Endothelial cell of umbilical vein (primary cell): ENCODE data around the gene OR5K2. TPM values are rescaled to one million over a fixed set of nuclear protein-coding genes. Genes with fewer than 3 reads are reported as not detected.

Source experiments
- BruUV-seq: library from RNA; stranded (reverse); fragments of 400-500 nt; replicated peaks from 2 replicates; lab custom pipeline; 2021; lab: Mats Ljungman, UMichigan
- CTCF ChIA-PET: fragments of 300-600, 350-600 bp; sonication (Branson Sonifier 250); formaldehyde crosslinking; loops from one replicate; lab custom pipeline; 2021; ENCODE audit warnings: antibody characterized with exemption, inconsistent platforms; lab: Charles Lee
- POLR2A ChIA-PET: fragments of 300-600, 350-600 bp; sonication (Branson Sonifier 250); formaldehyde crosslinking; loops from one replicate; lab custom pipeline; 2021; ENCODE audit warnings: antibody characterized with exemption, inconsistent platforms; lab: Charles Lee
- DNase-seq: peaks from one replicate; pipeline ENCODE4 v3.0.0-alpha.2; 2011; ENCODE audit warnings: low read depth, low spot score
- FAIRE-seq: peaks from 2 replicates; lab custom pipeline; 2011; peaks lifted over from hg19 to GRCh38; lab: Jason Lieb, UNC
- H2AFZ ChIP-seq: 2 replicates; pipeline ENCODE4 v1.6.0; 2012; ENCODE audit warnings: low read depth, low read length, control low read depth, inconsistent platforms
- H3K27ac ChIP-seq: 2 replicates; pipeline ENCODE4 v1.5.1; 2011; ENCODE audit warnings: low read depth, mild to moderate bottlenecking, control low read depth, low read length, moderate library complexity; ENCODE audit not compliant: insufficient read depth
- H3K27me3 ChIP-seq, 2 experiments: 2 replicates each; pipeline versions ENCODE4 v1.6.0 to v1.6.1; 2011; ENCODE audit warnings: low read length in 2 of 2, mixed read lengths in 1 of 2; ENCODE audit not compliant: control insufficient read depth in 2 of 2, insufficient read depth in 2 of 2
- H3K36me3 ChIP-seq, 2 experiments: 2 replicates in 1 of 2; 3 replicates in 1 of 2; pipeline ENCODE4 v1.5.1; 2011; ENCODE audit warnings: low read length in 2 of 2, mild to moderate bottlenecking in 1 of 2, moderate library complexity in 1 of 2; ENCODE audit not compliant: control insufficient read depth in 2 of 2, insufficient read depth in 2 of 2; ENCODE audit errors: extremely low read depth in 1 of 2
- H3K4me1 ChIP-seq: 3 replicates; pipeline ENCODE4 v1.5.1; 2011; ENCODE audit warnings: mild to moderate bottlenecking, low read length; ENCODE audit not compliant: control insufficient read depth, insufficient read depth; ENCODE audit errors: extremely low read depth
- H3K4me2 ChIP-seq: 2 replicates; pipeline ENCODE4 v1.6.1; 2011; ENCODE audit warnings: low read length, control low read depth, mixed read lengths; ENCODE audit not compliant: insufficient read depth
- H3K4me3 ChIP-seq, 3 experiments: fragments of 200-600 bp in 1 of 3; sonication (generic), shearing (Covaris generic) in 1 of 3; replicated peaks in 1 of 3; 2 replicates each; pipeline ENCODE4 v1.5.1; 2011 to 2016; ENCODE audit warnings: control low read depth in 3 of 3, low read length in 3 of 3, mild to moderate bottlenecking in 2 of 3, inconsistent platforms in 1 of 3, low read depth in 1 of 3, moderate library complexity in 1 of 3; ENCODE audit not compliant: insufficient read depth in 1 of 3
- H3K79me2 ChIP-seq: 2 replicates; pipeline ENCODE4 v1.6.0; 2012; ENCODE audit warnings: low read length, inconsistent platforms; ENCODE audit not compliant: control insufficient read depth, insufficient read depth
- H3K9ac ChIP-seq: replicated peaks from 2 replicates; pipeline ENCODE3; 2011; ENCODE audit warnings: low read length, control low read depth; ENCODE audit not compliant: insufficient read depth; ENCODE audit errors: extremely low read depth
- H3K9me1 ChIP-seq: replicated peaks from 3 replicates; pipeline ENCODE4 v1.6.0; 2011; ENCODE audit warnings: mild to moderate bottlenecking, low read length; ENCODE audit not compliant: control insufficient read depth, insufficient read depth; ENCODE audit errors: extremely low read depth
- H3K9me3 ChIP-seq: replicated peaks from 2 replicates; pipeline ENCODE4 v1.5.1; 2012; ENCODE audit warnings: low read length, inconsistent platforms; ENCODE audit not compliant: control insufficient read depth, insufficient read depth
- H4K20me1 ChIP-seq: replicated peaks from 2 replicates; pipeline ENCODE3; 2011; ENCODE audit warnings: mild to moderate bottlenecking, low read length; ENCODE audit not compliant: control insufficient read depth, insufficient read depth; ENCODE audit errors: extremely low read depth
- EZH2 ChIP-seq: IDR thresholded peaks from 2 replicates; pipeline ENCODE4 v1.6.1; 2012; ENCODE audit warnings: borderline replicate concordance, low read depth, mild to moderate bottlenecking, moderate library complexity, low read length, inconsistent platforms; ENCODE audit not compliant: severe bottlenecking
- FOS ChIP-seq: IDR thresholded peaks from 2 replicates; pipeline ENCODE4 v1.6.1; 2011; ENCODE audit warnings: mild to moderate bottlenecking, low read length, moderate library complexity, borderline replicate concordance; ENCODE audit not compliant: insufficient read depth
- GATA2 ChIP-seq: IDR thresholded peaks from 2 replicates; pipeline ENCODE4 v1.7.0; 2011; ENCODE audit warnings: low read depth, mild to moderate bottlenecking, moderate library complexity, mixed read lengths, low read length; ENCODE audit not compliant: insufficient read length, insufficient read depth
- JUN ChIP-seq: IDR thresholded peaks from 2 replicates; pipeline ENCODE4 v1.6.1; 2011; ENCODE audit warnings: borderline replicate concordance, low read depth; ENCODE audit not compliant: insufficient read length, insufficient read depth
- MAX ChIP-seq: IDR thresholded peaks from 2 replicates; pipeline ENCODE4 v1.6.1; 2011; ENCODE audit not compliant: insufficient read depth, insufficient read length
- MYC ChIP-seq: IDR thresholded peaks from one replicate; pipeline ENCODE4 v1.6.1; 2011; ENCODE audit warnings: mild to moderate bottlenecking, low read depth, low read length
- POLR2A ChIP-seq: IDR thresholded peaks from 2 replicates; pipeline ENCODE4 v1.6.1; 2012; ENCODE audit warnings: low read depth, mild to moderate bottlenecking, control low read depth, low read length
- POLR2AphosphoS5 ChIP-seq: IDR thresholded peaks from 2 replicates; pipeline ENCODE4 v1.6.1; 2012; ENCODE audit warnings: low read depth, mild to moderate bottlenecking, control low read depth, low read length, moderate library complexity; ENCODE audit not compliant: insufficient read depth
- dilution Hi-C: fragments of 300-500 bp; cut with MboI; formaldehyde crosslinking; loops from one replicate; pipeline ENCODE4 v1.15.0; 2019; ENCODE audit warnings: low sequenced_read_pairs; ENCODE audit not compliant: extremely low pct_ligation_motif_present
- intact Hi-C: fragments of 100-400 bp; cut with micrococcal nuclease; formaldehyde crosslinking; loops from one replicate; pipeline ENCODE4 v1.10.0; 2022
- polyA plus RNA-seq, 4 experiments: library from polyadenylated mRNA; depleted of rRNA in 3 of 4; stranded (reverse) in 3 of 4; unstranded in 1 of 4; fragments of >200 nt; gene quantifications; 2 replicates each; pipeline versions ENCODE4 v1.2.1 to v1.2.3, GENCODE V29; 2011 to 2012; ENCODE audit warnings: missing spikeins in 1 of 4
- total RNA-seq: library from RNA; stranded (reverse); gene quantifications from 2 replicates; pipeline ENCODE4 v1.2.3, GENCODE V29; 2021
- TF ChIP-seq, protein P1 (sequence below), 2 donors: IDR thresholded peaks; 1 replicate in 1 of 2; 2 replicates in 1 of 2; pipeline ENCODE4 v1.5.1; 2011; ENCODE audit warnings: low read length in 2 of 2, mild to moderate bottlenecking in 2 of 2, moderate library complexity in 2 of 2, control low read depth in 1 of 2, inconsistent platforms in 1 of 2, low read depth in 1 of 2; ENCODE audit not compliant: insufficient read depth in 1 of 2; ENCODE audit errors: extremely low read depth in 1 of 2

OR5K2 gene
- total and polyA plus RNA-seq, 2 donors (not counting 3 experiments of a cell fraction or from before 2014, with no cell fraction given), result not detected

DNA sequence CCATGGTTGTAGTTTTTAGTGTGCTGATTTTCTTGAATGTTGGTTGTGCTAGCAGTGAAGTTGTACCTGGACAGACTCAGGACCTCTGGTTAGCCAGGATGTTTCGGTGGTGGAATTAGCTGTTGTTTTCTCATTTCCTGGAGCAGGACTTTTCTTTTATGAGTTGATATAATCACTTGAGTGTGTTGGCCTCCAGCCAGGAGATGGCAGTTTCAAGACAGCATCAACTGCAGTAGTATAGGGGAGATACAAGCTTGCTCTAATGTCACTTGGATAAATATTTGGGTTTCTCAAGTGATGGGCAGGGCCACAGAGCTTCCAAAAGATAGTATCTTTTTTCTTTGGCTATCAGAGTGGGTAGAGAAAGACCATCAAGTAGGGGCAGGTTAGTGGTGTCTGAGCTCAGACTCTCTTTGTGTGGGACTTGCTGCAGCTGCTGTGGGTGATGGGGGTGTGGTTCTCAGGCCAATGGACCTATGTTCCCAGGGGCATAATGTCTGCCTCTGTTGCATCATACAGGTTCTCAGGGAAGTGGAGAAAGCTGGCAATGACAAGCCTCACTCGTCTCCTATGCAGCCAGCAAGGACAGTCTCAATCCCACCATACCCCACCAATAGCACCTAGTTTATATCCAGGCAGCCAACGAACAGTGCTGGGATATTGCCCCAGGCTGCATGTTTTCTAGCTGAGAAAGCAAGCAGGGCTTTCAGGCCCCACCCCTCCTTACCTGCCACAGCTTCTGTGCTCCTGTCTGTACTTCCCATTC is 14.6 kb upstream of the OR5K2 start:
- TF ChIP-seq MYC (no peak), EZH2 (no peak), JUN (no peak), GATA2 (no peak), MAX (no peak), POLR2AphosphoS5 (no peak), POLR2A (no peak), FOS (no peak)
- TF ChIP-seq, protein P1, sequence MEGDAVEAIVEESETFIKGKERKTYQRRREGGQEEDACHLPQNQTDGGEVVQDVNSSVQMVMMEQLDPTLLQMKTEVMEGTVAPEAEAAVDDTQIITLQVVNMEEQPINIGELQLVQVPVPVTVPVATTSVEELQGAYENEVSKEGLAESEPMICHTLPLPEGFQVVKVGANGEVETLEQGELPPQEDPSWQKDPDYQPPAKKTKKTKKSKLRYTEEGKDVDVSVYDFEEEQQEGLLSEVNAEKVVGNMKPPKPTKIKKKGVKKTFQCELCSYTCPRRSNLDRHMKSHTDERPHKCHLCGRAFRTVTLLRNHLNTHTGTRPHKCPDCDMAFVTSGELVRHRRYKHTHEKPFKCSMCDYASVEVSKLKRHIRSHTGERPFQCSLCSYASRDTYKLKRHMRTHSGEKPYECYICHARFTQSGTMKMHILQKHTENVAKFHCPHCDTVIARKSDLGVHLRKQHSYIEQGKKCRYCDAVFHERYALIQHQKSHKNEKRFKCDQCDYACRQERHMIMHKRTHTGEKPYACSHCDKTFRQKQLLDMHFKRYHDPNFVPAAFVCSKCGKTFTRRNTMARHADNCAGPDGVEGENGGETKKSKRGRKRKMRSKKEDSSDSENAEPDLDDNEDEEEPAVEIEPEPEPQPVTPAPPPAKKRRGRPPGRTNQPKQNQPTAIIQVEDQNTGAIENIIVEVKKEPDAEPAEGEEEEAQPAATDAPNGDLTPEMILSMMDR (IDR thresholded peaks at IDR 0.05; ENCODE audit: extremely low read depth in 1 of 2, insufficient read depth in 1 of 2, low read depth in 1 of 2, low read length in 2 of 2), result no peak
- Histone ChIP-seq H3K4me2 (no peak overlapping the region), H3K4me1 (no peaks in the 10 kb centered on the region), H3K4me3 (no peak overlapping the region), H3K27ac (no peak overlapping the region), H4K20me1 (no peaks in the 10 kb centered on the region), H3K36me3 (no peaks in the 10 kb centered on the region), H3K9me1 (no peaks in the 10 kb centered on the region), H2AFZ (no peak overlapping the region), H3K27me3 (no peaks in the 10 kb centered on the region), H3K9me3 (no peaks in the 10 kb centered on the region), H3K79me2 (no peaks in the 10 kb centered on the region), H3K9ac (no peak overlapping the region)
- DNase-seq (no peak), FAIRE-seq (no peak)
- ChIA-PET POLR2A (no interaction called here), CTCF (no interaction called here)
- no TSS peak for BruUV-seq
- intact Hi-C loops, result no loop called here
- dilution Hi-C loops, result no loop called here
